ENCODE measurements around the gene MC3R. TPM values are rescaled to one million over a fixed set of nuclear protein-coding genes. Genes with fewer than 3 reads are reported as not detected.

The MC3R gene
- total and polyA plus RNA-seq, 2 donors (not counting 1 experiment from before 2014, with no cell fraction given) = not detected

GRCh38 chr20:56223352-56223751 is 25.2 kb upstream of the MC3R start:
- WGBS (ENCODE audit: insufficient coverage) = 84% methylated on average over 7 of the region's 7 CpGs

GRCh38 chr20:56228021-56228420 is 20.5 kb upstream of the MC3R start:
- CTCF ChIA-PET = no interaction called here

More at GRCh38 chr20:56223352-56223751, 25.2 kb upstream of the MC3R start:
- no peak for TF ChIP-seq EZH2 (IDR thresholded peaks at IDR 0.05; ENCODE audit: borderline replicate concordance, insufficient read depth, low read depth, low read length, poor library complexity, severe bottlenecking)
- no peak for TF ChIP-seq CTCF (IDR thresholded peaks at IDR 0.05)
- no peak overlapping the region for H3K9ac ChIP-seq (ENCODE audit: low read length)
- H4K20me1 ChIP-seq (ENCODE audit: control insufficient read depth, insufficient read depth, low read length, poor library complexity, severe bottlenecking) = no peaks in the 10 kb centered on the region
- no peaks in the 10 kb centered on the region for H3K9me3 ChIP-seq (ENCODE audit: control extremely low read depth in 1 of 3, control insufficient read depth in 2 of 3, insufficient read depth in 1 of 3, low read length in 2 of 3)
- no peaks in the 10 kb centered on the region for H3K36me3 ChIP-seq (replicated peaks in 1 of 2; ENCODE audit: control extremely low read depth in 1 of 2, control insufficient read depth in 1 of 2, extremely low read depth in 1 of 2, insufficient read depth in 2 of 2, low read length in 1 of 2)
- H3K4me3 ChIP-seq (ENCODE audit: control extremely low read depth in 1 of 5, extremely low read depth in 1 of 5, insufficient read depth in 1 of 5, low read depth in 2 of 5, low read length in 4 of 5) = no peak overlapping the region
- peaks cover 2% of the 10 kb centered on the region for H3K9me3 Mint-ChIP-seq (ENCODE audit: insufficient read depth)
- ATAC-seq (ENCODE audit: low read depth) (no peak), DNase-seq (no peak)
- H3K4me1 Mint-ChIP-seq = no peaks in the 10 kb centered on the region
- POLR2A ChIA-PET = no interaction called here
- H3K4me2 ChIP-seq (replicated peaks; ENCODE audit: low read depth, low read length, poor library complexity, severe bottlenecking) = no peak overlapping the region
- no peak overlapping the region for H3K4me3 Mint-ChIP-seq
- no peaks in the 10 kb centered on the region for H3K27me3 Mint-ChIP-seq
- no peak overlapping the region for H2AFZ ChIP-seq (ENCODE audit: insufficient read depth, low read depth, low read length, poor library complexity, severe bottlenecking)
- no peaks in the 10 kb centered on the region for H3K4me1 ChIP-seq (ENCODE audit: control insufficient read depth in 2 of 2, insufficient read depth in 2 of 2, low read length in 2 of 2)
- no peaks in the 10 kb centered on the region for H3K27me3 ChIP-seq (replicated peaks in 1 of 4; ENCODE audit: control extremely low read depth in 1 of 4, control insufficient read depth in 3 of 4, insufficient read depth in 4 of 4, low read length in 3 of 4)
- CTCF ChIA-PET = no interaction called here
- H3K27ac ChIP-seq (ENCODE audit: low read length in 2 of 2) = no peak overlapping the region
- H3K27ac Mint-ChIP-seq = no peak overlapping the region
- intact Hi-C loops (cut with micrococcal nuclease) = no loop called here
- no peaks in the 10 kb centered on the region for H3K79me2 ChIP-seq (ENCODE audit: control insufficient read depth, insufficient read depth, low read length)

More at GRCh38 chr20:56228021-56228420, 20.5 kb upstream of the MC3R start:
- H3K27me3 Mint-ChIP-seq = no peaks in the 10 kb centered on the region
- intact Hi-C loops (cut with micrococcal nuclease) = no loop called here
- no peaks in the 10 kb centered on the region for H3K27me3 ChIP-seq (replicated peaks in 1 of 4; ENCODE audit: control extremely low read depth in 1 of 4, control insufficient read depth in 3 of 4, insufficient read depth in 4 of 4, low read length in 3 of 4)
- no peak overlapping the region for H3K27ac Mint-ChIP-seq
- H3K9me3 ChIP-seq (ENCODE audit: control extremely low read depth in 1 of 3, control insufficient read depth in 2 of 3, insufficient read depth in 1 of 3, low read length in 2 of 3) = no peaks in the 10 kb centered on the region
- 75% methylated on average over 3 of the region's 3 CpGs for WGBS (ENCODE audit: insufficient coverage)
- H3K36me3 ChIP-seq (replicated peaks in 1 of 2; ENCODE audit: control extremely low read depth in 1 of 2, control insufficient read depth in 1 of 2, extremely low read depth in 1 of 2, insufficient read depth in 2 of 2, low read length in 1 of 2) = no peaks in the 10 kb centered on the region
- DNase-seq (no peak), ATAC-seq (ENCODE audit: low read depth) (no peak)
- no peak for TF ChIP-seq CTCF (IDR thresholded peaks at IDR 0.05)
- no peak for TF ChIP-seq EZH2 (IDR thresholded peaks at IDR 0.05; ENCODE audit: borderline replicate concordance, insufficient read depth, low read depth, low read length, poor library complexity, severe bottlenecking)
- no peak overlapping the region for H2AFZ ChIP-seq (ENCODE audit: insufficient read depth, low read depth, low read length, poor library complexity, severe bottlenecking)
- no peak overlapping the region for H3K4me3 Mint-ChIP-seq
- POLR2A ChIA-PET = no interaction called here
- no peak overlapping the region for H3K9ac ChIP-seq (ENCODE audit: low read length)
- no peaks in the 10 kb centered on the region for H4K20me1 ChIP-seq (ENCODE audit: control insufficient read depth, insufficient read depth, low read length, poor library complexity, severe bottlenecking)
- no peaks in the 10 kb centered on the region for H3K79me2 ChIP-seq (ENCODE audit: control insufficient read depth, insufficient read depth, low read length)
- H3K4me1 ChIP-seq (ENCODE audit: control insufficient read depth in 2 of 2, insufficient read depth in 2 of 2, low read length in 2 of 2) = no peaks in the 10 kb centered on the region
- no peak overlapping the region for H3K4me2 ChIP-seq (replicated peaks; ENCODE audit: low read depth, low read length, poor library complexity, severe bottlenecking)
- H3K4me3 ChIP-seq (ENCODE audit: control extremely low read depth in 1 of 5, extremely low read depth in 1 of 5, insufficient read depth in 1 of 5, low read depth in 2 of 5, low read length in 4 of 5) = no peak overlapping the region
- peaks cover 4% of the 10 kb centered on the region for H3K9me3 Mint-ChIP-seq (ENCODE audit: insufficient read depth)
- H3K4me1 Mint-ChIP-seq = no peaks in the 10 kb centered on the region
- no peak overlapping the region for H3K27ac ChIP-seq (ENCODE audit: low read length in 2 of 2)
